H1 (cell line): ENCODE measurements around the gene CD52.
A peak's percentile ranks its signal among the peaks of the same experiment; 100 is the strongest.

Source experiments
- ASH2L ChIP-seq: fragments of 200-600, 300-600 bp; sonication (generic); IDR thresholded peaks from one replicate; pipeline ENCODE4 v1.7.1; 2017; ENCODE audit warnings: low read length
- CREB1 ChIP-seq: IDR thresholded peaks from 2 replicates; pipeline ENCODE4 v1.6.1; 2012; ENCODE audit warnings: inconsistent platforms
- EZH2 ChIP-seq: fragments of 200-600 bp; sonication (generic); IDR thresholded peaks from 2 replicates; pipeline ENCODE4 v1.7.1; 2012; ENCODE audit warnings: low read depth, mild to moderate bottlenecking, moderate library complexity, low read length, inconsistent platforms; ENCODE audit not compliant: severe bottlenecking
- JUN ChIP-seq: IDR thresholded peaks from 2 replicates; pipeline ENCODE4 v1.6.1; 2011; ENCODE audit warnings: low read depth, mild to moderate bottlenecking, improper control_type of control experiment, low read length
- KDM1A ChIP-seq: fragments of 200-600, 300-600 bp; sonication (generic); IDR thresholded peaks from 2 replicates; pipeline ENCODE4 v1.7.1; 2016; ENCODE audit warnings: mild to moderate bottlenecking, low read length, borderline replicate concordance
- POLR2A ChIP-seq, 2 experiments: IDR thresholded peaks; 1 replicate in 1 of 2; 2 replicates in 1 of 2; pipeline ENCODE4 v1.6.1; 2011; ENCODE audit warnings: low read depth in 2 of 2, low read length in 2 of 2, mild to moderate bottlenecking in 2 of 2; ENCODE audit errors: control extremely low read depth in 1 of 2
- RFX5 ChIP-seq: IDR thresholded peaks from 2 replicates; pipeline ENCODE4 v1.6.1; 2011; ENCODE audit warnings: low read depth, low read length, improper control_type of control experiment, borderline replicate concordance
- SP2 ChIP-seq: IDR thresholded peaks from 2 replicates; pipeline ENCODE4 v1.6.1; 2012; ENCODE audit warnings: mild to moderate bottlenecking, low read length, inconsistent platforms
- TAF1 ChIP-seq: IDR thresholded peaks from 2 replicates; pipeline ENCODE4 v1.6.1; 2011; ENCODE audit warnings: mild to moderate bottlenecking, low read depth, low read length
- TF ChIP-seq, protein P1 (sequence below), 3 experiments: IDR thresholded peaks; 1 replicate in 2 of 3; 2 replicates in 1 of 3; pipeline versions ENCODE4 v1.5.1 to v1.6.1; 2011; ENCODE audit warnings: low read length in 3 of 3, mild to moderate bottlenecking in 3 of 3, inconsistent platforms in 2 of 3, low read depth in 1 of 3, moderate library complexity in 1 of 3; ENCODE audit not compliant: insufficient read depth in 1 of 3; ENCODE audit errors: control extremely low read depth in 1 of 3

DNA sequence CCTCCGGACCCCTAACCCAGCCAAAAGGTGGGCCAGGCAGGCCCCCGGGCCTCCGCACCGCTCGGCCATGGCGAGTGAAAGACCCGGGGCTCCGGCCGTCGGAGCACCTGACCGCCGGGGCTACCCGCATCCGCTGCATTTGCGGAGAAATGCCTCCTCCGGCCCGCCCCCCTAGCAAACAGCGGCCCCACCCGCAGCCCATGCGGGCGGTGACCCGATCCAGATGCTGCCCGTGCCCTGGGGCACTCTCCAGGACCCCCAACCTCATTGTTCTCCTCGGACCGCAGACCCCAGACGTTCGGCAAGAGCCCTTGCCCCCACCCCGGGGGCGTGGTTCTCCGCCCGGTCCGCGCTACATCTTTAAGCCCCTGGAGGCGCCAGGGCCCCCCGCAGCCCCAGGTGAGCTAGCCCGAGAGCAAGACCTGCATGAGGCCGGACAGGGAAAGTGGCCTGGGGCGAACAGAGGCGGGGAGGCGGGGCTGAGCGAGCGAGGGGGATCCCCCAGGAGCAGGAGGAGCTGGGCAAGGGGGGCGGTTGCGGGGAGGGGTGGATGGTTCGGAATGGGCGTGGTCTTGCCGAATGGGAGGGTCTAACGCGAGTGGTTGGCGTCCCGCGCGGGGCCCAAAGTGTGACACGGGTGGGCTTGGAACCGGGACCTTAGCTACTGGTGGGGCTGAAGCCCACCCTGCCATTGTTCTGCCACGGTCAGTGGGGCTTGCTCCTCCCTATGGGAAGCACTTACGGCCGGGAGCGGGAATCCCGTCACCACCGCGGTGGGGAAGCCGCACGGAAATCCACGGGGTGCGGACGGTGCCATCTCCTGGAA, 42.4 kb downstream of the CD52 start:
- TF ChIP-seq POLR2A (IDR thresholded peaks at IDR 0.05; ENCODE audit: control extremely low read depth in 1 of 2, low read depth in 2 of 2, low read length in 2 of 2) (no peak), JUN (no peak), CREB1 (no peak), SP2 (no peak), KDM1A (peak; percentile 24; the same call in 1 of the 2 replicates), TAF1 (peak; percentile 31; the same call in 1 of the 2 replicates), RFX5 (no peak), EZH2 (no peak), ASH2L (peak; percentile 50)
- TF ChIP-seq, protein P1, sequence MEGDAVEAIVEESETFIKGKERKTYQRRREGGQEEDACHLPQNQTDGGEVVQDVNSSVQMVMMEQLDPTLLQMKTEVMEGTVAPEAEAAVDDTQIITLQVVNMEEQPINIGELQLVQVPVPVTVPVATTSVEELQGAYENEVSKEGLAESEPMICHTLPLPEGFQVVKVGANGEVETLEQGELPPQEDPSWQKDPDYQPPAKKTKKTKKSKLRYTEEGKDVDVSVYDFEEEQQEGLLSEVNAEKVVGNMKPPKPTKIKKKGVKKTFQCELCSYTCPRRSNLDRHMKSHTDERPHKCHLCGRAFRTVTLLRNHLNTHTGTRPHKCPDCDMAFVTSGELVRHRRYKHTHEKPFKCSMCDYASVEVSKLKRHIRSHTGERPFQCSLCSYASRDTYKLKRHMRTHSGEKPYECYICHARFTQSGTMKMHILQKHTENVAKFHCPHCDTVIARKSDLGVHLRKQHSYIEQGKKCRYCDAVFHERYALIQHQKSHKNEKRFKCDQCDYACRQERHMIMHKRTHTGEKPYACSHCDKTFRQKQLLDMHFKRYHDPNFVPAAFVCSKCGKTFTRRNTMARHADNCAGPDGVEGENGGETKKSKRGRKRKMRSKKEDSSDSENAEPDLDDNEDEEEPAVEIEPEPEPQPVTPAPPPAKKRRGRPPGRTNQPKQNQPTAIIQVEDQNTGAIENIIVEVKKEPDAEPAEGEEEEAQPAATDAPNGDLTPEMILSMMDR (IDR thresholded peaks at IDR 0.05; ENCODE audit: control extremely low read depth in 1 of 3, insufficient read depth in 1 of 3, low read depth in 1 of 3, low read length in 3 of 3), result no peak
